HG03558 (cell line): ENCODE data around the gene MYB.
"Not testable (repeated sequence)": the region's sequence is repeated elsewhere in the genome, so short reads cannot be mapped to it uniquely, and the experiment has no call there.

Experiments used
- ATAC-seq: cut with Tn5 transposase; IDR thresholded peaks from one replicate; pipeline ENCODE4 v1.9.1; 2021; ENCODE audit warnings: moderate number of reproducible peaks; ENCODE audit not compliant: unreplicated experiment; ENCODE audit errors: extremely low read depth

The MYB gene

GRCh38 chr6:135180542-135181332 is at the start of gene MYB:
Gene MYB (plus strand): TSS chr6:135181308. CDS start chr6:135181514, 206 bp downstream.
- no peak for ATAC-seq

DNA sequence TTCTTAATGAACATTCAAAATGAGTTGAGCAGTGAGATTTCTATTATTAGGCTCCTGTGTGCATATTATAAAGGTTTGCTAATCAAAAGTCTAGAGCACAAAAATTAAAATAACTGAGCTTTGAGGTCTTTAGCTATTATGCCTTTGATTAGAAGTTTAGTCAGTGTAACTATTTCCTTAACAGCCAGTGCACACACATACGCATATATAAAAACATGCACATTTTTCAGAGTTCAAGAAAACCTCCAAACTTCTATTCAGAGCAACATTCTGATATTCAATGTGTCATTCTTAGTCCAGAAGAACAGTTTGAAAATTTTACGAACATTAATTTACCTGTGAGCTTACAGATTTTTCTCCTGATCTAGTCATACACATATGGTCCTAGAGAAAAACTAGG is 48.3 kb upstream of the MYB start:
- no peak for ATAC-seq

DNA sequence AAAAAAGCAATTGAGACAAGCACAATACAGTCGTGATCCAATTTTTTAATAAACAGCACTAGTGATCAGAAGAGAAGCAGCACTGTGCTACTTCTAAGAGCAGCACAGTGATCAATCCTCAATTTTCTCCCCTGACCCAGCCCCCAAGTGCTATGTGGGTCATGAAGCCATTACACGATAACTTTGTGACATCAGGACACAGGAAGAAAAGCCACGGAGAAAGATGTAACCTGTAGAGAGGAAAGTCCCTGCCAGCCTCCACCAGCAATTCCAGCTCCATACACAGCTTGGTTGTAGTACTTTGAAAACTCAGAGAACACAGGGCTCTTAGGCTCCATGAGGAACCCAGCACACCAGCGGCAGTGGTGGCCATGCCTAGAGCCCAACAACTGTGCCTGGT is 45.3 kb upstream of the MYB start:
- no peak for ATAC-seq

DNA sequence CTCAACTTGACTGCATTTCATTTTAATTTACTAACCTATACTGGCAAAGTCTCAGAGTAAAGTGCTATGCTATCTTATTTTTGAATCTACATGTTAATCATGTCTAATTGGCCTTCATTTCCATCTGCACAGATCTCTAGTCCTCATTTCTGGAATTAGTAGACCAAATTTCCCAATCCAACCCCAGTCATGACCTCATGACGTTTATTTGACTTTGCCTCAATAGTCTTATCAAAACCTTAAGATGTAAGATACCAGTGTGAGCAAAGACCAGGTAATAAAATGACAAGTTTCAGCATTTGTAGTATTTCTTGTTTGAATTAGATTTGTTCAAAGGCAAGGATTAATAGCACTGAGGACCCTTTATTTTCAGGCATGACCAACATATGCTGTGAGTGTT is 43.3 kb upstream of the MYB start:
- ATAC-seq = no peak

- no peak for ATAC-seq
Observed at GRCh38 chr6:135141182-135141581, 39.9 kb upstream of the MYB start.

DNA sequence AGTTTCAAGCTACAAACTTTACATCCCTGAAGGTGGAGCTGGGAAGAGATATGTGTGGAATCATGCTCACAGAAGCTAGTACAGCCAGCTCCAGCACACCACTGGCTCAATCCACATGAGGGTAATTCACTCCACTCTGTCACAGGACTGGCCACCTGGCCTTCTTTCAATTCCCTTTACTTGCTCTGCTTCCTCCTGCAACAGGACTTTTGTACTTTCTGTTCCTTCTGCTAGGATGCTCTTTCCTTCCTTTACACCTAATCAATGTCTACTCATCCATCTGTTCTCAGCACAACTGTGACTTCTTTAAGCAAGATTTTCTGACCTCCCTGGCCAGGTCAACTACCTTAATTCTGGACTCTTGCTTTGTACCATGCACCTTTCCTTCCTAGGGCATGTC is 39.4 kb upstream of the MYB start:
- no peak for ATAC-seq

GRCh38 chr6:135142232-135142631 is 38.9 kb upstream of the MYB start:
- ATAC-seq = not testable (repeated sequence)

DNA sequence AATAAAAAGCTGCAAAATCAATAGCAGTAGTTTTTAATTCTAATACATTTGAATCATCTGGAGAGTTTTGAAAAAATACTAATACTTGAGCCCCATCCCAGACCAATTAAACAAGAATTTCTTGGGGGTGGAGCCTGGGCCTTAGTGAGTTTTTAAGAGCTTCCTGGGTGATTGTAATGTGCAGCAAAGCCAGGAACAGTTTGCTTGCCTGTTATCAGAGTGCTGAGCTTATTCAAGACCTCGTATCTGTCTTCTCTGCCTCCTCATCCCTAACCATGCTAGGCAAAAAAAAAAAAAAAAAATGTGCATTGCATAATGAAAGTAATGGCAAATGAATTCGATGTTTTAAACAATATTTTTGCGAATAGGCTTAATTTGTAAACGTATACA is 36.4 kb upstream of the MYB start:
- no peak for ATAC-seq

DNA sequence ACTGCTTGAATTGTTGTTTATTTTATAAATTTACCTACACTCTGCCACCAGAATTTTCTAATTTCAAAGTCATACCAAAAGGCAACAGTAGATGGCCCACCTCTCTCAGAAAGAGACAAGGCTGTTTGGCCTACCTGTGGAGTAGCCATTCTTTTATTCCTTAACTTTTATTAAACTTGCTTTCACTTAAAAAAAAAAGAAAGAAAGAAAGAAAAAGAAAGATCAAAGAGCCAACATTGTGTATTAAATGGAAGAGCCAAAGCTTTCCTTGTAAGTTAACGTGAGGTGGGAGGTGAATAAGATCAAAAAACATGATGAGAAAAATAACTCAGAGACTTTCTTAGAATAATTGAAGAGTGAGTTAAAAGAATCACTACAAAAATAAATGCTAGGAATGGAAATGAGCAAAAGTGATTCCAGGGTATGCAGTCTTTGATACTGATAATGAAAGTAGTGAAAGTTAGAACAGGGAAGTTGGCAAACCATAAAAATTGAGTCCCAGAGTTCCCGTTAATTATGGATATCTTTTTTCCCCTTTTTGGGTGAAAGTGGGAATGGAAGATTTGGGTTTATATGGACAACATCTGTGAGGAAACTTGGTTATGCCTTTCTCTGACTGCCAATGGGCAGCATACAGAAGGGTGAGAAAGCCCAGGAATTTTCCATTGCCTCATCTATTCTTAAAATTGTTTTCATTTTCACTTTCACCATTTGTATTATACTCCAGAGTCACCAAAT is 35.9 kb upstream of the MYB start:
- no peak for ATAC-seq

- no peak for ATAC-seq
Observed at GRCh38 chr6:135146162-135146934, 34.8 kb upstream of the MYB start.

- ATAC-seq = no peak
Observed at GRCh38 chr6:135147637-135148592, 33.2 kb upstream of the MYB start.

- no peak for ATAC-seq
Observed at GRCh38 chr6:135148889-135149288, 32.2 kb upstream of the MYB start.

DNA sequence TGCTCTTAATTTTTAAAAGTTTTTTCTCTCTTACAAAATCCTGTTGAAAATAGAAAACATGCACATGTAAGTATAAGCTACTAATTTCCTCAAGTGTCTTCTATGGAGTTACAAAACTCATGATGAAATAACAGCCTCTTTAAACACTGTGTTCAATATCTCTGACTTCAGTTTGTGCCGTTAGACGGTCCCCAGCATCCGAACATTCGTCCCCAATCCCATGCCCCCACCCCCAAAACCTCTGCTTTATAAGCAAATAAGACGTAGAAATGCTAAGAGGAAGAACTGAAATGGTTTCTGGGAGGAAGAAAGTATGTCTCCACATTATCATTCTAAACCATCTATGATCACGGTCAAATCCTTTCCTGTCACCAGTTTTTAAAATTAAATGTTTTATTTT is 31.7 kb upstream of the MYB start:
- no peak for ATAC-seq

DNA sequence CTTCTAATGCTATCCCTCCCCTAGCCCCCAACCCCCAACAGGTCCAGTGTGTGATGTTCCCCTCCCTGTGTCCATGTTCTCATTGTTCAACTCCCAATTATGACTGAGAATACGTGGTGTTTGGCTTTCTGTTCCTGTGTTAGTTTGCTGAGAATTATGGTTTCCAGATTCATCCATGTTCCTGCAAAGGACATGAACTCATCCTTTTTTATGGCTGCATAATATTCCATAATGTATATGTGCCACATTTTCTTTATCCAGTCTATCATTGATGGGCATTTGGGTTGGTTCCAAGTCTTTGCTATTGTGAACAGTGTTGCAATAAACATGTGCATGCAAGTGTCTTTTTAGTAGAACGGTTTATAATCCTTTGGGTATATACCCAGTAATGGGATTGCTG is 30.6 kb upstream of the MYB start:
- not testable (repeated sequence) for ATAC-seq

- not testable (repeated sequence) for ATAC-seq
Observed at GRCh38 chr6:135154125-135154524, 27.0 kb upstream of the MYB start.

DNA sequence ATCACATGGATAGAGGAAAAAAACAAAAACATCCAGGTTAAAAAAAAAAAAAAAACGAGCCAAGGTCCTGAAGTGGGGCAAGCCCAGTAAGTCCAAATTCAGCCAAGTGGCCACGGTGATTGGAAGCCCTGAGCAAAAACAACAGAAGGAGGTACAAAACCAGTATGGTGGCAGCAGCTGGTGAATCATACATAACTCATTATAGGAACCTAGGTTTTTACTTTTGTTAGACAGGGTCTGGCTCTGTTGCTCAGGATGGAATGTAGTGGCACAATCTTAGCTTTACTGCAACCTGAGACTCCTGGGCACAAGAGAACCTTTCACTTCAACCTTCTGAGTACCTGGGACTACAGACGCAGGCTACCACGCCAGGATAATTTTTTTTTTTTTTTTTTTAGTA is 22.7 kb upstream of the MYB start:
- ATAC-seq = no peak

GRCh38 chr6:135159531-135159930 is 21.6 kb upstream of the MYB start:
- no peak for ATAC-seq

DNA sequence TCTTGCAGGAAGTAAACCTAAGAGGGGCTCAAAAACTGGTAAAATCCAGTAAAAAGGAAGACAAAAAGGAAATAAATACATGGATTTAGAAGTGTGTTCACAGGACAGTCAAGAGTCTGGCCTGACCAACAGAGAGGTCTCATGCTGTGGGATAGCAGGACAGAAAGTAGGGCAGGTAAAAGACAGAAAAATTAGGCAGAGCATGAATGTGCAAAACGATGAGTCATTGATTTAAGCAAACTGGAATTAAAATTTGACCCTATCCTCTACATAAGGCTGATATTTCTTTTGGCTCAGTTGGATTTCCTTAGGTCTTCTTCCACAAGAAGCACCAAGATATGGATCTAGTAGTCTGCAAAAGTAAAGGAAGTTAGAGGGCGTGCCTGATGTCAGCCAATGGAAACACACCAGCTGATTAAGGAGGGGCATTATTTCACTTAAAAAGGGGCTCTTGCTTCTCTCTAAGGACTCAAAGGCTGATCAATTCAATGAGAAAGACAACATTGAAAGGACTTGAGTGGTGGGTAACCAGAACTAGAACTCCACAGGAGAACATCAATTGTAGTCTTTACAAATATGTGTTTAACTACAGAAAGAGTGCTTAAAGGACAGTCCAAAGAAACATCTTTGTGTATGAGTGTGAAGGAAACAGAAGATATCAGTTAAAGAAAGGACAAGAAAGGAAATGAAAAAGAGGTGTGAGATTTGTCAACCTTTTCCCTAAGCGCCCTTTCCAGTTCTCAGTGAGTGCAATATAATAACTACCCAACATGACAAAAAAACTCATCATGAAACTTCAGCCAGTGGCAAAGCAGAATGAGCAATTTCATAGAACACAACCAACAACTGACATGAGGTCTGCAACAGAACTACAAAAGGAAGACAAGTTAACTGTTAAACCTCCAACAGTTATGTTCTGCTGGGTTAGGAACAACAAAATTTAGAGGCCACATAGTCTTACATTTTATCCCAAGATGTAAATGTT is 19.4 kb upstream of the MYB start:
- no peak for ATAC-seq
